B cell (primary cell): ENCODE results near the gene LCOR. TPM values are rescaled to one million over a fixed set of nuclear protein-coding genes. Genes with fewer than 3 reads are reported as not detected.

Source experiments
- ATAC-seq: fragments of 200-7000 bp; cut with Tn5 transposase; one replicate; pipeline ENCODE4 v1.10.0; 2021; ENCODE audit warnings: low read depth, mild to moderate bottlenecking, moderate number of reproducible peaks, moderate library complexity
- CTCF ChIA-PET: fragments of 350-600 bp; sonication (Branson Sonifier 250); formaldehyde crosslinking; loops from one replicate; lab custom pipeline; 2021; ENCODE audit warnings: antibody characterized with exemption, inconsistent platforms; lab: Charles Lee
- POLR2A ChIA-PET: fragments of 350-600 bp; sonication (Branson Sonifier 250); formaldehyde crosslinking; loops from one replicate; lab custom pipeline; 2021; ENCODE audit warnings: antibody characterized with exemption; lab: Charles Lee
- DNase-seq: peaks from one replicate; pipeline ENCODE4 v3.0.0; 2013
- H2AFZ ChIP-seq: 2 replicates; pipeline ENCODE4 v1.6.1; 2012; ENCODE audit warnings: mild to moderate bottlenecking, low read depth, low read length; ENCODE audit not compliant: insufficient read depth, poor library complexity, severe bottlenecking
- H3K27ac ChIP-seq, 2 donors: 1 replicate in 1 of 2; 2 replicates in 1 of 2; pipeline ENCODE4 v1.5.1; 2012 to 2013; ENCODE audit warnings: low read length in 2 of 2, mild to moderate bottlenecking in 2 of 2, moderate library complexity in 1 of 2
- H3K27me3 ChIP-seq, 4 experiments: fragments of 200-600 bp in 1 of 4; sonication (generic) in 1 of 4; replicated peaks in 1 of 4; 1 replicate in 2 of 4; 2 replicates in 2 of 4; pipeline versions ENCODE4 v1.6.1 to v1.7.0; 2013 to 2016; ENCODE audit warnings: low read length in 3 of 4, mild to moderate bottlenecking in 2 of 4, mixed read lengths in 1 of 4, moderate library complexity in 1 of 4; ENCODE audit not compliant: insufficient read depth in 4 of 4, control insufficient read depth in 3 of 4; ENCODE audit errors: control extremely low read depth in 1 of 4
- H3K36me3 ChIP-seq, 2 experiments: replicated peaks in 1 of 2; 1 replicate in 1 of 2; 2 replicates in 1 of 2; pipeline versions ENCODE4 v1.6.1 to v1.7.1; 2013; ENCODE audit warnings: low read length in 1 of 2; ENCODE audit not compliant: insufficient read depth in 2 of 2, control insufficient read depth in 1 of 2; ENCODE audit errors: control extremely low read depth in 1 of 2, extremely low read depth in 1 of 2
- H3K4me1 ChIP-seq, 2 donors: fragments of 200-600 bp in 1 of 2; sonication (generic) in 1 of 2; 1 replicate in 1 of 2; 2 replicates in 1 of 2; pipeline versions ENCODE4 v1.5.1 to v1.6.1; 2013 to 2017; ENCODE audit warnings: low read length in 2 of 2; ENCODE audit not compliant: control insufficient read depth in 2 of 2, insufficient read depth in 2 of 2
- H3K4me2 ChIP-seq: replicated peaks from 2 replicates; pipeline ENCODE3; 2012; ENCODE audit warnings: mild to moderate bottlenecking, low read depth, low read length; ENCODE audit not compliant: poor library complexity, severe bottlenecking
- H3K4me3 ChIP-seq, 5 experiments: fragments of 200-600 bp in 1 of 5; sonication (generic) in 1 of 5; 1 replicate in 3 of 5; 2 replicates in 2 of 5; pipeline versions ENCODE4 v1.5.1 to v1.7.0; 2011 to 2016; ENCODE audit warnings: low read length in 4 of 5, mild to moderate bottlenecking in 4 of 5, low read depth in 2 of 5, control low read depth in 1 of 5, moderate library complexity in 1 of 5; ENCODE audit not compliant: insufficient read depth in 1 of 5; ENCODE audit errors: control extremely low read depth in 1 of 5, extremely low read depth in 1 of 5
- H3K79me2 ChIP-seq: fragments of 200-600 bp; sonication (generic); one replicate; pipeline ENCODE4 v1.6.0; 2016; ENCODE audit warnings: low read length; ENCODE audit not compliant: control insufficient read depth, insufficient read depth
- H3K9ac ChIP-seq: fragments of 200-600 bp; sonication (generic); 2 replicates; pipeline ENCODE4 v1.6.1; 2017; ENCODE audit warnings: mild to moderate bottlenecking, low read length, moderate library complexity
- H3K9me3 ChIP-seq, 3 donors: one replicate each; pipeline versions ENCODE4 v1.6.1 to v1.7.1; 2013; ENCODE audit warnings: low read length in 2 of 3; ENCODE audit not compliant: control insufficient read depth in 2 of 3, insufficient read depth in 1 of 3; ENCODE audit errors: control extremely low read depth in 1 of 3
- H4K20me1 ChIP-seq: 2 replicates; pipeline ENCODE4 v1.6.0; 2012; ENCODE audit warnings: mild to moderate bottlenecking, low read length; ENCODE audit not compliant: insufficient read depth, control insufficient read depth, poor library complexity, severe bottlenecking
- H3K27ac Mint-ChIP-seq: one replicate; pipeline ENCODE4 v1.8.0; 2021; ENCODE audit warnings: mixed read lengths
- H3K27me3 Mint-ChIP-seq: one replicate; pipeline ENCODE4 v1.8.0; 2021; ENCODE audit warnings: mixed read lengths
- H3K4me1 Mint-ChIP-seq: one replicate; pipeline ENCODE4 v1.8.0; 2021; ENCODE audit warnings: mixed read lengths
- H3K4me3 Mint-ChIP-seq: one replicate; pipeline ENCODE4 v1.8.0; 2021; ENCODE audit warnings: mixed read lengths
- H3K9me3 Mint-ChIP-seq: one replicate; pipeline ENCODE4 v1.8.0; 2022; ENCODE audit warnings: mixed read lengths; ENCODE audit not compliant: insufficient read depth
- CTCF ChIP-seq: fragments of 200-600 bp; IDR thresholded peaks from one replicate; pipeline ENCODE4 v1.8.0; 2022; ENCODE audit warnings: antibody characterized with exemption, mild to moderate bottlenecking
- EZH2 ChIP-seq: IDR thresholded peaks from 2 replicates; pipeline ENCODE4 v1.6.1; 2012; ENCODE audit warnings: borderline replicate concordance, low read depth, mild to moderate bottlenecking, moderate library complexity, low read length; ENCODE audit not compliant: insufficient read depth, poor library complexity, severe bottlenecking
- WGBS: methylation state at CpG from one replicate; pipeline ENCODE4 v1.1.5; 2013; ENCODE audit warnings: missing lambda C conversion rate; ENCODE audit not compliant: insufficient coverage; 5-methylcytosine and 5-hydroxymethylcytosine counted together
- intact Hi-C: fragments of 100-400 bp; cut with micrococcal nuclease; formaldehyde crosslinking; loops from one replicate; pipeline ENCODE4 v1.10.0; 2022
- polyA plus RNA-seq: library from polyadenylated mRNA; depleted of rRNA; stranded (reverse); fragments of >200 nt; gene quantifications from 2 replicates; pipeline ENCODE4 v1.2.3, GENCODE V29; 2012
- total RNA-seq, 2 donors: library from RNA; stranded (reverse); fragments of 120-200 nt in 1 of 2; gene quantifications; 1 replicate in 1 of 2; 2 replicates in 1 of 2; pipeline versions ENCODE4 v1.2.3 to v1.2.4, GENCODE V29; 2013 to 2022

Gene LCOR
- total and polyA plus RNA-seq, 2 donors (not counting 1 experiment from before 2014, with no cell fraction given), result 5.1 to 70.0 TPM

- no peaks in the 10 kb centered on the region for H3K9me3 ChIP-seq
- no peaks in the 10 kb centered on the region for H3K27me3 Mint-ChIP-seq
- WGBS, result 90% methylated on average over 2 of the region's 8 CpGs
- no peaks in the 10 kb centered on the region for H3K9me3 Mint-ChIP-seq
- H3K4me3 ChIP-seq, result no peak overlapping the region
- H3K27me3 ChIP-seq, result no peaks in the 10 kb centered on the region
- ChIA-PET POLR2A (no interaction called here), CTCF (interaction anchor here (0.9 kb wide), 1 partner anchor 10 kb away, joined by 3 read pairs; no protein-coding TSS in a partner anchor)
- no peak for ATAC-seq
- peaks cover 65% of the 10 kb centered on the region for H3K4me1 Mint-ChIP-seq
- H3K4me1 ChIP-seq, result peaks cover 6 to 42% of the 10 kb centered on the region in 2 donors
- TF ChIP-seq CTCF, result no peak
- TF ChIP-seq EZH2, result no peak
- peaks cover 99% of the 10 kb centered on the region for H3K79me2 ChIP-seq
- no peak overlapping the region for H3K9ac ChIP-seq
- H3K27ac ChIP-seq, result no peak overlapping the region
- no peak for DNase-seq
- H3K36me3 ChIP-seq, result peaks cover 0 to 3% of the 10 kb centered on the region in 2 experiments
- no peak overlapping the region for H2AFZ ChIP-seq
- H4K20me1 ChIP-seq, result peaks cover 77% of the 10 kb centered on the region
- H3K4me2 ChIP-seq, result no peak overlapping the region
- intact Hi-C loops, result loop anchor here (10.0 kb wide), 1 partner anchor 52 kb away; no protein-coding TSS in a partner anchor
- H3K27ac Mint-ChIP-seq, result peak overlapping the region; percentile 46
- no peak overlapping the region for H3K4me3 Mint-ChIP-seq
Observed at GRCh38 chr10:96842896-96843723, 11.0 kb downstream of the LCOR start.

- H3K27ac ChIP-seq, result no peak overlapping the region
- intact Hi-C loops, result loop anchor here (10.0 kb wide), 1 partner anchor 51 kb away; no protein-coding TSS in a partner anchor
- ChIA-PET POLR2A (no interaction called here), CTCF (interaction anchor here (0.9 kb wide), 1 partner anchor 11 kb away, joined by 3 read pairs; no protein-coding TSS in a partner anchor)
- H3K4me3 ChIP-seq, result no peak overlapping the region
- no peak for DNase-seq
- H3K4me2 ChIP-seq, result no peak overlapping the region
- no peaks in the 10 kb centered on the region for H3K9me3 Mint-ChIP-seq
- peaks cover 99% of the 10 kb centered on the region for H3K79me2 ChIP-seq
- H4K20me1 ChIP-seq, result peaks cover 75% of the 10 kb centered on the region
- H2AFZ ChIP-seq, result no peak overlapping the region
- WGBS, result no CpG with 5 or more reads among the region's 2 CpGs
- H3K27me3 ChIP-seq, result no peaks in the 10 kb centered on the region
- no peak overlapping the region for H3K4me3 Mint-ChIP-seq
- H3K27ac Mint-ChIP-seq, result no peak overlapping the region
- H3K27me3 Mint-ChIP-seq, result no peaks in the 10 kb centered on the region
- peaks cover 6 to 37% of the 10 kb centered on the region in 2 donors for H3K4me1 ChIP-seq
- H3K4me1 Mint-ChIP-seq, result peaks cover 60% of the 10 kb centered on the region
- no peak overlapping the region for H3K9ac ChIP-seq
- no peaks in the 10 kb centered on the region for H3K9me3 ChIP-seq
- peaks cover 0 to 3% of the 10 kb centered on the region in 2 experiments for H3K36me3 ChIP-seq
- ATAC-seq, result no peak
- TF ChIP-seq EZH2 (no peak), CTCF (no peak)
Observed at GRCh38 chr10:96843823-96844222, 11.7 kb downstream of the LCOR start.
